ENCODE results near the gene ST6GALNAC1. TPM values are rescaled to one million over a fixed set of nuclear protein-coding genes. Genes with fewer than 3 reads are reported as not detected.
"Not testable (repeated sequence)": the region's sequence is repeated elsewhere in the genome, so short reads cannot be mapped to it uniquely, and the experiment has no call there.

ST6GALNAC1 gene
- total RNA-seq, 2 donors from 2014 or later = 0.44 to 1.8 TPM

GRCh38 chr17:76645481-76645880 is 1.9 kb upstream of the ST6GALNAC1 start:
- DNase-seq (no peak), ATAC-seq (replicated peaks in 1 of 2) (peak in 1 of 2 donors; percentile 19)
- peaks cover 22% of the 10 kb centered on the region for H3K4me1 Mint-ChIP-seq (ENCODE audit: low read depth)
- H3K36me3 Mint-ChIP-seq (ENCODE audit: insufficient read depth in 2 of 2) = peaks cover 0 to 4% of the 10 kb centered on the region in 2 donors
- H3K9me3 Mint-ChIP-seq = no peaks in the 10 kb centered on the region
- no peaks in the 10 kb centered on the region for H3K27me3 Mint-ChIP-seq (ENCODE audit: low read depth)
- no peak overlapping the region for H3K27ac Mint-ChIP-seq
- no peak overlapping the region for H3K4me3 Mint-ChIP-seq

GRCh38 chr17:76644995-76645394 is 1.4 kb upstream of the ST6GALNAC1 start:
- DNase-seq = no peak
- Mint-ChIP-seq H3K27ac (no peak overlapping the region), H3K27me3 (ENCODE audit: low read depth) (no peaks in the 10 kb centered on the region), H3K4me3 (no peak overlapping the region), H3K9me3 (no peaks in the 10 kb centered on the region), H3K36me3 (ENCODE audit: insufficient read depth in 2 of 2) (peaks cover 0 to 4% of the 10 kb centered on the region in 2 donors), H3K4me1 (ENCODE audit: low read depth) (peaks cover 22% of the 10 kb centered on the region)
- ATAC-seq (replicated peaks in 1 of 2) = peak in 1 of 2 donors; percentile 43

- no peaks in the 10 kb centered on the region for H3K9me3 Mint-ChIP-seq
- H3K36me3 Mint-ChIP-seq (ENCODE audit: insufficient read depth in 2 of 2) = peaks cover 0 to 4% of the 10 kb centered on the region in 2 donors
- H3K4me1 Mint-ChIP-seq (ENCODE audit: low read depth) = peaks cover 22% of the 10 kb centered on the region
- ATAC-seq (replicated peaks in 1 of 2) = peak; percentile 41 to 42
- H3K27me3 Mint-ChIP-seq (ENCODE audit: low read depth) = no peaks in the 10 kb centered on the region
- no peak overlapping the region for H3K27ac Mint-ChIP-seq
- peak overlapping the region; percentile 28 to 68 for H3K4me3 Mint-ChIP-seq
- DNase-seq = no peak
These were observed 563 bp downstream of the ST6GALNAC1 start for GRCh38 chr17:76642994-76643393.

- Mint-ChIP-seq H3K4me1 (ENCODE audit: low read depth) (peaks cover 22% of the 10 kb centered on the region), H3K4me3 (peak overlapping the region in 1 of 2 donors; percentile 68), H3K9me3 (no peaks in the 10 kb centered on the region), H3K27me3 (ENCODE audit: low read depth) (no peaks in the 10 kb centered on the region), H3K27ac (no peak overlapping the region), H3K36me3 (ENCODE audit: insufficient read depth in 2 of 2) (peaks cover 0 to 4% of the 10 kb centered on the region in 2 donors)
- DNase-seq (no peak), ATAC-seq (replicated peaks in 1 of 2) (no peak)
These were observed 1.5 kb downstream of the ST6GALNAC1 start for GRCh38 chr17:76642032-76642561.

GRCh38 chr17:76641501-76641900 is 2.1 kb downstream of the ST6GALNAC1 start:
- ATAC-seq (replicated peaks in 1 of 2) = no peak
- H3K4me1 Mint-ChIP-seq (ENCODE audit: low read depth) = peaks cover 22% of the 10 kb centered on the region

GRCh38 chr17:76640550-76641380 is 2.8 kb downstream of the ST6GALNAC1 start:
- peaks cover 22% of the 10 kb centered on the region for H3K4me1 Mint-ChIP-seq (ENCODE audit: low read depth)
- DNase-seq = no peak
- no peaks in the 10 kb centered on the region for H3K9me3 Mint-ChIP-seq
- H3K36me3 Mint-ChIP-seq (ENCODE audit: insufficient read depth in 2 of 2) = no peaks in the 10 kb centered on the region
- H3K4me3 Mint-ChIP-seq = no peak overlapping the region
- no peaks in the 10 kb centered on the region for H3K27me3 Mint-ChIP-seq (ENCODE audit: low read depth)
- ATAC-seq (replicated peaks in 1 of 2) = no peak
- peak overlapping the region; percentile 52 for H3K27ac Mint-ChIP-seq

More at GRCh38 chr17:76641501-76641900, 2.1 kb downstream of the ST6GALNAC1 start:
- Mint-ChIP-seq H3K36me3 (ENCODE audit: insufficient read depth in 2 of 2) (peaks cover 0 to under 1% of the 10 kb centered on the region in 2 donors), H3K4me3 (no peak overlapping the region), H3K9me3 (no peaks in the 10 kb centered on the region), H3K27ac (no peak overlapping the region), H3K27me3 (ENCODE audit: low read depth) (no peaks in the 10 kb centered on the region)
- no peak for DNase-seq

- no peak overlapping the region for H3K27ac Mint-ChIP-seq
- H3K4me3 Mint-ChIP-seq = no peak overlapping the region
- H3K27me3 Mint-ChIP-seq (ENCODE audit: low read depth) = no peaks in the 10 kb centered on the region
- H3K4me1 Mint-ChIP-seq (ENCODE audit: low read depth) = peaks cover 12% of the 10 kb centered on the region
- H3K9me3 Mint-ChIP-seq = no peaks in the 10 kb centered on the region
- no peaks in the 10 kb centered on the region for H3K36me3 Mint-ChIP-seq (ENCODE audit: insufficient read depth in 2 of 2)
- ATAC-seq (replicated peaks in 1 of 2) = no peak
- DNase-seq = no peak
These were observed 5.3 kb downstream of the ST6GALNAC1 start for GRCh38 chr17:76638263-76638662.

- H3K27me3 Mint-ChIP-seq (ENCODE audit: low read depth); H3K27ac Mint-ChIP-seq; H3K9me3 Mint-ChIP-seq; DNase-seq; H3K4me3 Mint-ChIP-seq; ATAC-seq (replicated peaks in 1 of 2); H3K36me3 Mint-ChIP-seq (ENCODE audit: insufficient read depth in 2 of 2); H3K4me1 Mint-ChIP-seq (ENCODE audit: low read depth): not testable (repeated sequence)
These were observed 6.9 kb downstream of the ST6GALNAC1 start for GRCh38 chr17:76636486-76637206.

- no peaks in the 10 kb centered on the region for H3K9me3 Mint-ChIP-seq
- H3K36me3 Mint-ChIP-seq (ENCODE audit: insufficient read depth in 2 of 2) = no peaks in the 10 kb centered on the region
- no peak for ATAC-seq (replicated peaks in 1 of 2)
- H3K4me3 Mint-ChIP-seq = no peak overlapping the region
- DNase-seq = no peak
- H3K27me3 Mint-ChIP-seq (ENCODE audit: low read depth) = no peaks in the 10 kb centered on the region
- H3K4me1 Mint-ChIP-seq (ENCODE audit: low read depth) = peaks cover 1% of the 10 kb centered on the region
- no peak overlapping the region for H3K27ac Mint-ChIP-seq
These were observed 7.7 kb downstream of the ST6GALNAC1 start for GRCh38 chr17:76635659-76636360.

- ATAC-seq (replicated peaks in 1 of 2) (no peak), DNase-seq (no peak)
- Mint-ChIP-seq H3K27me3 (ENCODE audit: low read depth) (no peaks in the 10 kb centered on the region), H3K36me3 (ENCODE audit: insufficient read depth in 2 of 2) (no peaks in the 10 kb centered on the region), H3K9me3 (no peaks in the 10 kb centered on the region), H3K27ac (no peak overlapping the region), H3K4me1 (ENCODE audit: low read depth) (no peaks in the 10 kb centered on the region), H3K4me3 (no peak overlapping the region)
These were observed 8.5 kb downstream of the ST6GALNAC1 start for GRCh38 chr17:76635039-76635438.

- no peak for ATAC-seq (replicated peaks in 1 of 2)
- no peaks in the 10 kb centered on the region for H3K36me3 Mint-ChIP-seq (ENCODE audit: insufficient read depth in 2 of 2)
These were observed 9.8 kb downstream of the ST6GALNAC1 start for GRCh38 chr17:76633628-76634328.

GRCh38 chr17:76631821-76632565 is 11.6 kb downstream of the ST6GALNAC1 start:
- Mint-ChIP-seq H3K36me3 (ENCODE audit: insufficient read depth in 2 of 2) (no peaks in the 10 kb centered on the region), H3K27ac (no peak overlapping the region), H3K9me3 (no peaks in the 10 kb centered on the region), H3K27me3 (ENCODE audit: low read depth) (no peaks in the 10 kb centered on the region), H3K4me1 (ENCODE audit: low read depth) (no peaks in the 10 kb centered on the region), H3K4me3 (no peak overlapping the region)
- DNase-seq (peak in 1 of 2 donors; percentile 5), ATAC-seq (replicated peaks in 1 of 2) (peak in 1 of 2 donors; percentile 44)

More at GRCh38 chr17:76633628-76634328, 9.8 kb downstream of the ST6GALNAC1 start:
- Mint-ChIP-seq H3K4me3 (no peak overlapping the region), H3K27me3 (ENCODE audit: low read depth) (no peaks in the 10 kb centered on the region), H3K9me3 (no peaks in the 10 kb centered on the region), H3K4me1 (ENCODE audit: low read depth) (no peaks in the 10 kb centered on the region), H3K27ac (no peak overlapping the region)
- no peak for DNase-seq

Measured in activated T-cell treated with anti-CD3 and anti-CD28 coated beads, Interleukin-2, amount 50 U/mL, for 72 hours (primary cell).